CD4-positive, alpha-beta T cell treated with Interleukin-17A for 1 hour (primary cell): Measurements from ENCODE around the gene TDP1.
A peak's percentile ranks its signal among the peaks of the same experiment; 100 is the strongest.
"Not testable (repeated sequence)": the region's sequence is repeated elsewhere in the genome, so short reads cannot be mapped to it uniquely, and the experiment has no call there.

Experiments used
- DNase-seq: peaks from one replicate; pipeline ENCODE4 v3.0.0-alpha.2; 2020

TDP1 gene

GRCh38 chr14:90054803-90055202 lies 99.1 kb downstream of the TDP1 start:
- no peak for DNase-seq

GRCh38 chr14:90056826-90057225 lies 101.1 kb downstream of the TDP1 start:
- no peak for DNase-seq

GRCh38 chr14:90058876-90059458 lies 103.2 kb downstream of the TDP1 start:
- no peak for DNase-seq

DNA sequence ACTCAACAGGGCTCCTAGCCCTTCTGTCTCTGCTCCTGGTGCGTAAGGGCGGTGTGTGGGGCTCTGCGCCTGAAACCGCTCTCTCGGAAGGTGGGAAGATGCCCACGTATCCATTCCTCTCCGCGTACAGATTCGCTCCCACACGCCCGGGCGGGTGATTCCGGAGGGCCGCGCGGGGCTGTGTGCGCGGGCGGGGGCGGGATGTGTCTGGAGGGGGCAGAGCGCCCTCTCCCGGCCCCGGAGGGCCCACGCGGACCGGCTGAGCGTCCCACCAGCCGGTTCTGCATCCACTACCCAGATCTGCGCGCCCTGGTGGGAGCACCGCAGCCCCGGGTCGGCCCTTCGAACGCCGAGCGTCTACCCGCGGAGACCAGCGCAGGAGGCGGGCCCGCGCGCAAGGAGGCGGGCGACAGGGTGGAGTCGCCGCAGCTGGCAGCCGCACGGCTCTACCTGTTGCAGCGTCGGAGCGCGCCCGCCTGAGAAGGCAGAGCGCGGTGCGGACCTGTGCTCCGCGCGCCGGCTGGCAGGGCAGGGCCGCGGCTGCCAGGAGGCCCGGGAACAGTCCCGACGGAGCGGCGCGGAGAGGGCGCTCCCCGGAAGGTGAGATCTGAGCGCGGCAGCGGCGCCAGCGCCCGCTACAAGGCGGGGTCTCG lies 104.7 kb downstream of the TDP1 start:
- DNase-seq, result peak; percentile 22

- DNase-seq, result no peak
These were observed 105.4 kb downstream of the TDP1 start for GRCh38 chr14:90060965-90061684.

DNA sequence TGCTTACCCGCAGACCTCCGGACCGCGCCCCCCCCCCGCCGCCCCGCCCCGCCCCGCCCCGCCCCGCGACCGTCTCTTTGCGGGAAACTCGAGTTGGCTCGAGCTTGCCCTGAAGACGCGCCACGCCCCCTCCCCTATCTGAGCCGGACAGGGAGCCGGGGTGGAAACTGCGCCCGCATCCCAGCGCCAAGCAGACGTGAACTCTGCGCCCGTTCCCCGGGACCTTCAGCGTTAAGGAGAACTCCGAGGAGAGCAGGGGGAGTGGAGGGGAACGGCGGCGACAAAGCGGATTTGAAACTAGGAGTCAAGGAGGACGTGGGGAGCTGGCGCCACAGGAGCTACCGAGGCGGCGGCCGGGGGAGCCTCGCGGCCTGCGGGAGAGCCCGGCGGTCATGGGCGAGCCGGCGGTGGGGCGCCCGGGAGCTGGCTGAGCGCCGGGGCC lies 106.0 kb downstream of the TDP1 start, which contains the start of gene KCNK13:
Gene KCNK13, plus strand, starts transcription at position 310 of the 442 bp plus-strand sequence. CDS start 212 bp downstream, outside the sequence.
- DNase-seq, result no peak

- DNase-seq, result no peak
These were observed 106.5 kb downstream of the TDP1 start for GRCh38 chr14:90062127-90062794.

DNA sequence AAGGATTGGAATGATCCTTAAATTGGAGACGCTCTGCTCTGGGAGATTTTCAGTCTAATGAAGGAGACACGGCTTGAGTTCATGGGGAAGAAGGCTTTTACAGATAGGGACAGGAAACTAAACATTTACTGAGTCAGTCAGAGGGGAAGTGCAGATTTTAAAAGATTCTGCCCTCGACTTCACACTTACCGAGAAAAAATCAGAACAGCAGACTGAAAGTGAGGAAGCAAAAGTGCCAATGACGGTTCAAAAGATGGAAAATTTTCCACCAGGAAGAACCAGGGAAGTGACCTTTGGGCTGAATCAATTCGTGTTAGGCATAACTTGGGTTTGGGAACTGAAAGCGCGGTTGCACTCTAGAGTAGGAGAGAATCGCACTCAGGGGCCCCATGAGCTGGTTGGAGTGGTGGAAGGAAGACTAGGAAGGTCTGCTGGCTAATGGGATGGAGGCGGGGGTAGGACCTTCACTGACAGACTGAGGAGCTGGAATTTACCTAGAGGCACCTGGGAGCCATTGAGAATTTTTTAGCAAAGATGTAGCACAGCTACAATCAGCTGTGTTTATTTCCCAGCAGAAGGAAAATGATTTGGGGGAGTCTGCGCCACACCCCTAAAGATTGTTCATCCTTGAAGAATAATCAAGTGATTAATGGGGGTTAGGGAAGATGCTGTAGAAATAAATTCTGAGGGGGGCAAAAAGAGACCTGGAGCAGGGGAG lies 107.3 kb downstream of the TDP1 start:
- DNase-seq, result no peak

GRCh38 chr14:90072350-90072749 lies 116.6 kb downstream of the TDP1 start:
- no peak for DNase-seq

DNA sequence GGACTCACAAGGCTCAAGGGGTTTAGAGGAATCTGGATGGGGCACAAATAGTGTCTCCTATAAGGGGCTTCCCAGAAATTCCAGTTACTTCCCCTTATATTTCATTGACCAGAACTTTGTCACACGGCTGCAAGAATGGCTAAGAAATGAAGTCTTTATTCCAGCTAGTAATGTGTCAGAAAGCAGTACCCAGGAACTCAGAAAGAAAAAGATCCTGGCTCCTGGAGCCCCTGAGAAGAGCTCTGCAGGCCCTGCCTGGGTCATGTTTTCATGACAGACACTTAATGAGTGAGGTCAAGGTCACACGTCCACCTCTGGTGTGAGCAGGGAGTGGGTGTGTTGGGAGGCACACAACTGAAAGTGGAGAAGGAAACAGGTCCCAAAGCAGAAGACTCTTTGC lies 123.8 kb downstream of the TDP1 start:
- no peak for DNase-seq

DNA sequence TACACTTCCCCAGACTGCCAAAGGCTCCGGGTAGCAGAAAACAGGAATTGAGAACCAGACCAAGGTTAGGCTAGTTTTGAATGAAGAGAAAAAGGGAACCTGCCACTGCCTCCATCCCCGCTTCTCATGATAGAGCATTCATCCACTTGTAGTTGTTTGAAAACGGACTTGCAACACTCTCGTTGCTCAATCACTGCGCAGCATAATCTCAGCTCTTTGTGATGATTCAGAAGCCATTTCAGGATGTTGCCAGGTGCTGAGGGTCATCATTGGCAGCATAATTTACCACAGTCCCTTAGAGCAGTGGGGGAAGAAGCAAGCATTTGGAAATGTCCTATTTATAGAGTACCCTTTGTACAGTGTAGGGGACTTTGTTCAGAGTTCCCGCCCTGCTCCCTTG lies 131.7 kb downstream of the TDP1 start:
- peak; percentile 33 for DNase-seq

GRCh38 chr14:90088176-90088575 lies 132.4 kb downstream of the TDP1 start:
- DNase-seq, result no peak

DNA sequence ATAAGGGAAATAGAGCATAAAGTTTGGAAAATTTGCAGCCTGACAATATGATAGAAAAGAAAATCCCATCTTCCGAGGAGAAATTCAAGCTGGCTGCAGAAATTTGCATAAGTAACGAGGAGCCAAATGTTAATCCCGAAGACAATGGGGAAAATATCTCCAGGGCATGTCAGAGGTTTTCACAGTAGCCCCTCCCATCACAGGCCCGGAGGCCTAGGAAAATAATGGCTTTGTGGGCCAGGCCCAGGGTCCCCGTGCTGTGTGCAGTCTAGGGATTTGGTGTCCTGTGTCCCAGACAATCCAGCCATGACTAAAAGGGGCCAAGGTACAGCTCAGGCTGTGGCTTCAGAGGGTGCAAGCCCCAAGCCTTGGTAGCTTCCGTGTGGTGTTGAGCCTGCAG lies 133.8 kb downstream of the TDP1 start:
- not testable (repeated sequence) for DNase-seq

GRCh38 chr14:90091393-90091792 lies 135.7 kb downstream of the TDP1 start:
- DNase-seq, result no peak

GRCh38 chr14:90093942-90094595 lies 138.3 kb downstream of the TDP1 start:
- DNase-seq, result no peak
